Activated T-cell treated with anti-CD3 and anti-CD28 coated beads for 4 hours (primary cell): Measurements from ENCODE around the gene PLXNC1.

ENCODE experiments used
- DNase-seq: peaks from one replicate; pipeline ENCODE4 v3.0.0-alpha.2; 2020

PLXNC1 gene

GRCh38 chr12:94135896-94136295 is 12.5 kb upstream of the PLXNC1 start:
- no peak for DNase-seq

GRCh38 chr12:94139816-94140215 is 8.6 kb upstream of the PLXNC1 start:
- DNase-seq, result no peak

GRCh38 chr12:94140556-94140955 is 7.8 kb upstream of the PLXNC1 start:
- peak; percentile 19 for DNase-seq

GRCh38 chr12:94141004-94141764 is 7.2 kb upstream of the PLXNC1 start:
- DNase-seq, result no peak

GRCh38 chr12:94141892-94142291 is 6.5 kb upstream of the PLXNC1 start:
- DNase-seq, result no peak

GRCh38 chr12:94143438-94143837 is 4.9 kb upstream of the PLXNC1 start:
- DNase-seq, result no peak

GRCh38 chr12:94143951-94144350 is 4.4 kb upstream of the PLXNC1 start:
- DNase-seq, result no peak

- DNase-seq, result no peak
These were observed 3.6 kb upstream of the PLXNC1 start for GRCh38 chr12:94144781-94145180.

- DNase-seq, result no peak
These were observed 3.0 kb upstream of the PLXNC1 start for GRCh38 chr12:94145191-94145983.

- DNase-seq, result no peak
These were observed 2.0 kb upstream of the PLXNC1 start for GRCh38 chr12:94146166-94146936.

- DNase-seq, result no peak
These were observed 888 bp upstream of the PLXNC1 start for GRCh38 chr12:94147387-94147990.

GRCh38 chr12:94148739-94149118 is 352 bp downstream of the PLXNC1 start:
- DNase-seq, result no peak

GRCh38 chr12:94149119-94149780 is 873 bp downstream of the PLXNC1 start:
- no peak for DNase-seq

- no peak for DNase-seq
These were observed 1.4 kb downstream of the PLXNC1 start for GRCh38 chr12:94149781-94150239.

GRCh38 chr12:94150240-94151121 is 2.1 kb downstream of the PLXNC1 start:
- no peak for DNase-seq

- no peak for DNase-seq
These were observed 3.2 kb downstream of the PLXNC1 start for GRCh38 chr12:94151582-94151981.

GRCh38 chr12:94152292-94153078 is 4.1 kb downstream of the PLXNC1 start:
- no peak for DNase-seq

- no peak for DNase-seq
These were observed 8.8 kb downstream of the PLXNC1 start for GRCh38 chr12:94157181-94157580.

GRCh38 chr12:94157981-94158411 is 9.6 kb downstream of the PLXNC1 start:
- DNase-seq, result no peak

- no peak for DNase-seq
These were observed 10.3 kb downstream of the PLXNC1 start for GRCh38 chr12:94158666-94159065.
